ENCODE measurements around the gene NUP50. TPM values are rescaled to one million over a fixed set of nuclear protein-coding genes. Genes with fewer than 3 reads are reported as not detected.

The NUP50 gene
- total RNA-seq, 2 donors from 2014 or later, result 14.3 to 20.8 TPM

- H3K4me1 ChIP-seq, result no peaks in the 10 kb centered on the region
- H3K36me3 ChIP-seq, result peaks cover 47% of the 10 kb centered on the region
- H3K4me3 ChIP-seq, result no peak overlapping the region
- no peaks in the 10 kb centered on the region for H3K9me3 ChIP-seq
- no peaks in the 10 kb centered on the region for H3K27me3 ChIP-seq
- TF ChIP-seq, protein P1, sequence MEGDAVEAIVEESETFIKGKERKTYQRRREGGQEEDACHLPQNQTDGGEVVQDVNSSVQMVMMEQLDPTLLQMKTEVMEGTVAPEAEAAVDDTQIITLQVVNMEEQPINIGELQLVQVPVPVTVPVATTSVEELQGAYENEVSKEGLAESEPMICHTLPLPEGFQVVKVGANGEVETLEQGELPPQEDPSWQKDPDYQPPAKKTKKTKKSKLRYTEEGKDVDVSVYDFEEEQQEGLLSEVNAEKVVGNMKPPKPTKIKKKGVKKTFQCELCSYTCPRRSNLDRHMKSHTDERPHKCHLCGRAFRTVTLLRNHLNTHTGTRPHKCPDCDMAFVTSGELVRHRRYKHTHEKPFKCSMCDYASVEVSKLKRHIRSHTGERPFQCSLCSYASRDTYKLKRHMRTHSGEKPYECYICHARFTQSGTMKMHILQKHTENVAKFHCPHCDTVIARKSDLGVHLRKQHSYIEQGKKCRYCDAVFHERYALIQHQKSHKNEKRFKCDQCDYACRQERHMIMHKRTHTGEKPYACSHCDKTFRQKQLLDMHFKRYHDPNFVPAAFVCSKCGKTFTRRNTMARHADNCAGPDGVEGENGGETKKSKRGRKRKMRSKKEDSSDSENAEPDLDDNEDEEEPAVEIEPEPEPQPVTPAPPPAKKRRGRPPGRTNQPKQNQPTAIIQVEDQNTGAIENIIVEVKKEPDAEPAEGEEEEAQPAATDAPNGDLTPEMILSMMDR (IDR thresholded peaks at IDR 0.05), result no peak
- DNase-seq (ENCODE audit: low spot score), result no peak
- no peak overlapping the region for H3K27ac ChIP-seq
These were observed 37.3 kb downstream of the NUP50 start for GRCh38 chr22:45200860-45201511.

- TF ChIP-seq, protein P1 (IDR thresholded peaks at IDR 0.05), result no peak
- Histone ChIP-seq H3K9me3 (no peaks in the 10 kb centered on the region), H3K27ac (no peak overlapping the region), H3K4me3 (no peak overlapping the region), H3K4me1 (no peaks in the 10 kb centered on the region), H3K36me3 (peaks cover 44% of the 10 kb centered on the region), H3K27me3 (no peaks in the 10 kb centered on the region)
- DNase-seq (ENCODE audit: low spot score), result no peak
These were observed 38.1 kb downstream of the NUP50 start for GRCh38 chr22:45201678-45202332.

- Histone ChIP-seq H3K36me3 (peaks cover 37% of the 10 kb centered on the region), H3K9me3 (no peaks in the 10 kb centered on the region), H3K27me3 (no peaks in the 10 kb centered on the region), H3K4me3 (no peak overlapping the region), H3K27ac (no peak overlapping the region), H3K4me1 (no peaks in the 10 kb centered on the region)
- no peak for DNase-seq (ENCODE audit: low spot score)
- TF ChIP-seq, protein P1 (IDR thresholded peaks at IDR 0.05), result no peak
These were observed 38.8 kb downstream of the NUP50 start for GRCh38 chr22:45202333-45203149.

DNA sequence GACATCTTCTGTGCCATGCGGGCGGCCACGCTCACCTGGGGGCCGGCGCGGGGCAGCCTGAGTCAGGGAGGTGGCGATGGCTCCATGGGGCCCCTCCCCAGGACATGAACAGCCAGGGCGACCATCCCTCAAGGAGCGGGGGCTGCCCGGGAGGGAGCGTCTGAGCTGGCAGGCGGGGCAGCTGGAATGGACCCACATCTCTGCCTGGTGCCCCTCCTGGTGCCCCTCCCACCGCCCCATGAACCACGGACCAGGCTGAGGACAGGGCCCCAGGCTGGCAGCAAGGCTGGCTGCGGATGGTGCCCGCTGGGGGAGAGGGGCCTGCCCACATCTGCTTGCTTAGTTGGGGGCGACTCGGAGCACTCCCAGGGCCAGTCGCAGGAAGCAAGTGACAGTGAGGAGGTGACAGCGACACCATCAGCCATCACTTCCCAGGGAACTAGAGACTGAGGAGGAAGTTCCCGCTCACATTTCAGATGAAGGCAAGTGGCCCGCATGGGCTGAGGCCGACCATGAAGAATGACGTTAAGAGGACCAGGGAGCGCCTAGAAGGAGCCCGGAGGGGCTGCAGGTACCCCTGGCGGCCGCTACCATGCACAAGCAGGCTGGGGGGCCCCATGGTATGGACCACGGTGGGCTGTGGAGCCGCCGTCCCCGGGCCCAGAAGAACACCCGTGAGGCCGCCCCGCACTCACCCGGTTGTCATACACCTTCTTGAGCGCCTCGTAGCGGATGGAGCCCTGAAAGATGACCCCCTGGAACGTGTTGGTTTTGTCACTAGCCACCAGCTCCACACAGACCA is 39.6 kb downstream of the NUP50 start:
- Histone ChIP-seq H3K4me1 (no peaks in the 10 kb centered on the region), H3K27me3 (no peaks in the 10 kb centered on the region), H3K36me3 (peaks cover 34% of the 10 kb centered on the region), H3K27ac (no peak overlapping the region), H3K9me3 (no peaks in the 10 kb centered on the region), H3K4me3 (no peak overlapping the region)
- DNase-seq (ENCODE audit: low spot score), result no peak
- TF ChIP-seq, protein P1 (IDR thresholded peaks at IDR 0.05), result no peak

- Histone ChIP-seq H3K27me3 (no peaks in the 10 kb centered on the region), H3K27ac (no peak overlapping the region), H3K9me3 (no peaks in the 10 kb centered on the region), H3K4me3 (no peak overlapping the region), H3K4me1 (peaks cover 0 to 3% of the 10 kb centered on the region in 2 donors), H3K36me3 (peaks cover 27% of the 10 kb centered on the region)
- no peak for DNase-seq (ENCODE audit: low spot score)
- TF ChIP-seq, protein P1 (IDR thresholded peaks at IDR 0.05), result no peak
These were observed 40.5 kb downstream of the NUP50 start for GRCh38 chr22:45204241-45204640.

Data from right atrium auricular region (tissue), 2 donors.